ENCODE data around the gene PLPP4.

PLPP4 gene

DNA sequence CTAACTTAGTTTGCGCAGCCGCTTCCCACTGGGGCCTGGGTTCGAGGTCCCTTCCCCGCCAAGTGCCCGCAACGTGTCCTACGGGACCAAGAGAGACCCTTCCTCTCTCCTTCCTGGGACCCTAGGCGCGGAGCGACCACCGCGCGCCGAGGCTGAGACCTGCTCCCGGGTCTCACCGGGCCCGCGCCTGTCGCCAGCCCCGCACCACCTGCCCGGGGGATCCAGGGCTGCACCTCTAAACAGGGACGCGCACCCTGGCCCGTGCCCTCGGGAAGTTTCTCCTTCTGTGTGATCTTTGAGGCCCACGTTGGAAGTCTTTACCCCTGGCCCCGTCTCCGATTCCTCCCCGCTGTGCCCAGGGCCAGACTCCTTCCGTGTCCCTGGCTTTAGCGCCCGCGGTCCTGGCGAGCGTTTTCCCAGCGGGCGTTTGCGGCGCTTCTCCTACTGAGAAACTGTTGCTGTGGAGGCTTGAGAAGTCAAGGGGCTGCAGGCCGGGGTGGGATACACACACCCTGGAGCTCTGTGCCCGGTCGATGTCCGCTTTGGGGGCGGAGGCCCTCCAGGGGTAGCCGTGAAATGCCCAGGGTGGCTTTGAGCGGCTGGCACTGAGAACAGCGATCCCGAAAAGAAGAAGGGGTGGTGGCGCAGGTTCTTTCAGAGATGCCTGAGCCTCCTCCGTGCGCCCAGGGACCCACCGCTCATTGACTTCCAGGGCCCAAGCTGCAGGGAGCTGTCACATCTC lies 575 bp downstream of the PLPP4 start:
- no peak for DNase-seq (ENCODE audit: low read depth)

DNA sequence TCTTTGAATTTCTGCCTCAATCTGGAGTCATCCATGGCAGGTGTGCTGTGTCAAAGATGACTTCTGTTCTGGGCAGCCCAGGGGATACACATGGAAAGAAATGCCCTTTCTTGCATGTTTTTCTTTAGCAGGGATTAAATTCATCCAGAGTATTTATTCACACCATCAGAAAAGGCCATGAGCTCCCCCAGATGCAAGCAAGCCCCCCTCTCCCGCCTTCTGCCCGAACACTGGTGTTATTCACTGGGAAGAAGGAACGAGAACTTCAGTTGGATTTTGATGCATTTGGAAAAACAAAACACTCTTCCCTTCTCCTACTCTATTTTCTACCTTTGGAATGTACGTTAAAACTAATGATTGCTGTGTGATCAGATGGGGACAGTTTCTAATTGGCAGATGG lies 1.4 kb downstream of the PLPP4 start:
- DNase-seq (ENCODE audit: low read depth) = no peak

DNA sequence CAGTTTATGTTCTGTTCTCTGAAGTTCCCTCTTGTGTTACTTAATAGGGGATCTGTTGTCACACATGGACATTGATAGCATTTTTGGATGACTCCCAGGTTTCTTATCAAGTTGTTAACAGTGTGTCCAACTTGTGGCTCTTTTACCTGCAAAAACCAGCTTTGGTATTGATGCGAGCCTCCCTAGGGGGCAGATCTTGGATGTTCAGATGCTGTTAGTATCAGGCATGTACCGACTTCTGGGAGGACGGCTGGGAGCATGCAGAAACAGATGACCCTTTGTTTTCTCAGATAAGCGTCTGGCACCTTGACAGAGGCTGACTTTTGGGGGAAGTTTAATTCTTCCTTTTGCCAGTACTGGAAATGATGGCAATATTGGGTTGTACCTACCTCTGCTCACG lies 2.2 kb downstream of the PLPP4 start:
- DNase-seq (ENCODE audit: low read depth) = no peak

DNA sequence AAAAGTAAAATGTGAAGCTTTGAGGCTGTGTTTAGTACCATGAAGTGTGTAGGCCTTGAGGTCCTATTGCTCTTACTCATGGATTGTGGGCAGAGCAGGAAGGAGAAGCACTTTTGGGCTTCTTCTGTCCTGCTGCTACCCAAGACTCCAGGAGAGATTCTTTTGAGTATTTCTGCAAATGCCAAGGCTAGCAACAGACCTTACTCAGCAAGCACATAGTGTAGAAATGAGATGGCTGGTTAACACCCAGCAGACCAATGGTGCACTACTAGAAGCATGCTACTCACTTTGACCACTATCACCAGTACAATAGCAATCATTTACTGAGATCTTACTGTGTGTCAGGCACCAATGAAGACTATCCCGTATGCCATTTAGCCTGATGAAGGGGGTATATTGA lies 3.2 kb downstream of the PLPP4 start:
- DNase-seq (ENCODE audit: low read depth) = no peak

DNA sequence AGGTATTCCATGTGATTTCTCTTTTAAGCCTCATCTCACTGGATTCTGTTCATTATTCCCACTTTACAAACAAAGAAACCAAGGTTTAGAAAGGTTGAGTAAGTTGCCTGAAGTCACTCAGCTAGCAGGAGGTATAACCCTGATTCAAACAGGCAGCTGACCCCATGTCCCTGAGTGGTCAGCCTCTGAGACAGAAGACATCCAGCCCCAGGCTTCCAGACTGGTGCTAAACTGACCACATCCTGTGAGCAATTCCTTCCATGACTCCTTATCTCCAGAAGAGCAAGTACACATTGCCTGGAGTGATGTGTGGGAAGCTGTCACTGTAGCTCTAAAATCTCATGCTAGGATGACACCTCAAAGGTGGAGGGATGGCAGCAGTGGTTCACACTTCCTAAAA lies 3.7 kb downstream of the PLPP4 start:
- no peak for DNase-seq (ENCODE audit: low read depth)

DNA sequence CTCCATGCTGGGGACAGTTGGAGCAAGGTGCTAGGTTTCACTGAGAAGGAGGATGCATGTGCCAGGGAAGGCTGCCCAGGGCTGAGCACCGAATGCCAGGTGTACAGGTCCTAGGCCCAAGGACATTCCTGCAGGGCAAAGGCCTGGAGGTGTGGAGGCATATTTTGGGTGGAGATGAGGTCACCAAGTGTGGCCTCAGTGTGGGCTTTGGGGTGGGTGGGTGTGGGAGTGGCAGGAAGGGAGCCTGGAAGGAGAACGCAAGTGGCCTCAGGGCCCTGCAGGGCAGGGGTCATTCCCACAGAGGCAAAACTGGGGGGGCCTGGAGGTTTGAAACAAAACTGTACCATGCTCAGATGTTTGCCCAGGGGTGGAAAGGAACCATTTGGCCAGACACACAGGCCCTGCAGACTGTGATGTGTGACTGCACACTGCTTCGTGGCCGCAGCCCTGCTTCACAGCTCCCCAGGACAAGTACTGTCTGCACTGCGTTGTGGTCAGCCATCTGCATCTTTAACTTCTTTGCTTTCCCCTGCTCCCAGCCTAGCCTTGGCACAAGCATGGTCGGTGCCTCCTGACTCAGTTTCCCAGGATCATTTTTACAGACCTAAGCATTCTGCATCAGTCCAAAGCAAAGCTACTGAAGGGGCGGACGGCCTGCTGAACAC lies 5.1 kb downstream of the PLPP4 start:
- DNase-seq (ENCODE audit: low read depth) = no peak

DNA sequence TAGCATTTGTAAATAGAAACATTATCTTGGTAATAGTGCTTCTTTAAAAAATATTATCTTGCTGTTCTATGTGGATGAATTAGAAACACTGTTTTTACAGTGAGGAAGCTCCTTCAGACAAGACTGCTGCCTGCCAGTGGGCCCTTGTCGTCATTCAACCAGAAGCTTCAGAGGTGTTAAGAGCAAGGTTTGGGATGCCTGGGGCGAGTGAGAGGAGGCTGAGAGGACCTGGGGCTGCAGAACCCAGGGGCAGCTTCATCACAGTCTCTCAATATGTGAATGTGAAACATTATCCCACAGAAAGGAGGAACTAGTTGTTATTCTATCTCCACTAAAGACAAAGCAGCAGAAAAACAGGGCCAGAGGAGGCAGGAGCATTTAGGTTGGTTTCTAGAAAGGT lies 8.1 kb downstream of the PLPP4 start:
- no peak for DNase-seq (ENCODE audit: low read depth)

DNA sequence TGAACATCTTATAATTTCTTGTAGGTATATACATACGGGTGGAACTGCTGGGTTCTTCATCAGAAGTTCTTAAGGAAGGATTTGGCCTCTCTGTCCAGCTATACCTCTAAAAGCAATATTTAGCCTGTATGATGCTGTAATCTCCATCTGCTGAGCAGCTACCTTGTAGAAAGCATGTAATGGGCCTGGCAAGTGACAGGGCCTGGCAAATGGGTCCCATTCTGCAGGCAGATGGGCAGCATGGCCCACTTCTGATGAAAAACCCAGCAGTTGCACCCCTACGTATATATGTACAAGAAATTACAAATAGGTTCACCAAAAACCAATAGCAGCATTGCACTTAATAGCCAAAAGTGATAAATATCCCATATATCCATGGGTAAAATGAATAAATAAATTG lies 9.0 kb downstream of the PLPP4 start:
- no peak for DNase-seq (ENCODE audit: low read depth)

DNA sequence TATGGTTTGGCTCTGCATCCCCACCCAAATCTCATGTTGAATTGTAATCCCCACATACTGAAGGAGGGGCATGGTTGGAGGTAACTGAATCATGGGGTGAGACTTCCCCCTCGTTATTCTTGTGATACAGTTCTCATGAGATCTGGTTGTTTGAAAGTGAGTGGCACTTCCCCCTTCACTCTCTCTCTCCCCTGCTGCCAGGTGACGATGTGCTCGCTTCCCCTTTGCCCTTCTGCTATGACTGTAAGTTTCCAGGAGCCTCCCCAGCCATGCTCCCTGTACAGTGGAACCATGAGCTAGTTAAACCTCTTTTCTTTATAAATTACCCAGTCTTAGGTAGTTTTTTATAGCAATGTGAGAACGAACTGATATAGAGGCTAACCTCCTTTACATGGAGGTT lies 16.6 kb downstream of the PLPP4 start:
- no peak for DNase-seq (ENCODE audit: low read depth)

DNA sequence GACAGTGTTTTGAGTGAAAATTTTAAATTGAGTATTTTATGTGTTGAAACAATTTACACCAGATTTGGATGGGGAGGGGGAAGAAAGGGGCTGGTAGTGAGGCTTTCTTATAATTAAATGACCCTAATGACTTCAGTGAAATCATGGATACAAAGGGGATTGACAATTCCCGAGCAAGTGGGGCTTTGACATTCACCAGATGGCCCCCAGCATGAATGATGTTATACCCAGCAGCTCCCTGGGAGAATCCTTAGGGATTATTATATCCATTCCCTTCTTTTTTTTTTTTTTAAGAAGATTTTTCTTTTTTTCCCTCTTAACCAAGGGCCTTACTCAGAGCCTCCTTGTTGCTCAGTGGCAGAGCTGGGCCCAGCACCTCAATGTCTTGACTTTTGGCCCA lies 17.9 kb downstream of the PLPP4 start:
- DNase-seq (ENCODE audit: low read depth) = no peak

DNA sequence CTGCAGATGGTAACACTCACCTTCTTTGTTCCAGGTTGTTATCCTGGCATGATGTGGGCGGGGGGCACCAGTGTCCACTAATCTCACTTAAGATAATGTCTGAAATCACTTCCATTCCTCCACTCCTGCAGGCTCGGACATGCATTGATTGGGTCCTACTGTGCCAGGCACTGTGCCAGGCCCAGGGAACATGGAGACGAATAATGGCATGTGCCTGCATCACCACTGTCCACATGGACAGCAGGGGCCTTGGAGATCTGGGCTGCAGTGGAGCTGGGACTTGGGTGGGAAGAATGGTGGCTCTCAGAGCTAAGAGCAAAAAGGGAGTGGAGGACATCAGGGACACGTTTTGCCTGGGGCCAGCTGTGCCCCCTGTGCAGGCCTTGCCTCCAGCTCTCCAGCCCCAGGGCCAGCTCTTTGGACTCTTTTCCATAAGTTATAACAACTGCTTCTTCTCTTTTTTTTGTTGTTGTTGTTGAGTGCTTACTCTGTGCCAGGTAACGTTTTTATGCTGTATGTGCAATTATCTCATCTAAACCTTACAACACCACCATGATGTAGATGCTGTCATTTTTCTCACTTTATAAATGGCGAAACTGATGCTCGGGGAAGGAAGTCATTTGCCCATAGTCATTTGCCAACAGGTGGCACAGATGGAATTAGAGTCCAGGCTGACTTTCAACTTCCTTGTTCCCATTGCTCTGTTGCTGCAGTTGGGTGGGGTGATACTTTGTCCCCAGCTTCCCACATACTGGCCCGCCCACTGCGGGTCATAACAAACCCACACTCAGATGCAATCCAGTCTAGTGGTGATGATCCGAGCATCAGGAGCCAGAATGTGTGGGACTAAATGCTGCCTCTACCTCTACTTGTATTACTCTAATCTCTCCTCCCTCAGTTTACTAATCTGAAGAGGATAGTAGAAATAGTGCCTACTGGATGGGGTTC lies 19.1 kb downstream of the PLPP4 start:
- no peak for DNase-seq (ENCODE audit: low read depth)

DNA sequence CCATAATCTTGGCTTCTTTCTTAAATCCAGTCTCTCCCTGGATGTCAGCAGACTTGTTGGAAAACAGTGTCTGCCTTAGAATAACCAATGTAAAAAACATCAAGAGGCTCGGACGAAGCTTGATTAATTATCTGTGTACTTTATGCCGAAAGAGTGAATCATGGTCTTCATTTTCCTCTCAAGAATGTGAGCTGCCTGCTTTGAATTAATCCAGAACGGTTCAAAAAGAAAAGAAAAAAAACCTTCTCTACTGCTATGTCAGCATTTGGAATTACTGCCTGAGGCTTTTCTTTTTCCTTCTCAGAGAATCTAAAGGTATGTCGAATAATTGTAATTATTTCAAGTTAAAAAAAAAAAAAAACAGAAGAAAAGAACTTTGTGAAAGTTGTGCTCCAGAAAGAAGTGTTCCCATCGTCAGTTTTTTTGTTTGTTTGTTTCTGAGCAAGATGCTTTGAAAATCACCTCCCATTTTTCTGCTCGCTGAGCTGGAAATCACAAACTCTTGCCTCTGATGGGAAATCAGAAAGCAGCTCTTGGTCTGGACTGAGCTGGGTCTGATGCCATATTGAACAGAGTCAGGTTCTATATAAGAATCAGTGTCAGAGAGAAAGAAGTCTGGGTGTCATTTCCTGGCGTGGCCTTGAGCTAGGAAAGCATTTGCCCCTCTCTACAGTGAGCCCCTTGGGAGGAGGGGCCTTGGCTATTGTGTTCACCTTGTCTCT lies 20.2 kb downstream of the PLPP4 start:
- DNase-seq (ENCODE audit: low read depth) = no peak

DNA sequence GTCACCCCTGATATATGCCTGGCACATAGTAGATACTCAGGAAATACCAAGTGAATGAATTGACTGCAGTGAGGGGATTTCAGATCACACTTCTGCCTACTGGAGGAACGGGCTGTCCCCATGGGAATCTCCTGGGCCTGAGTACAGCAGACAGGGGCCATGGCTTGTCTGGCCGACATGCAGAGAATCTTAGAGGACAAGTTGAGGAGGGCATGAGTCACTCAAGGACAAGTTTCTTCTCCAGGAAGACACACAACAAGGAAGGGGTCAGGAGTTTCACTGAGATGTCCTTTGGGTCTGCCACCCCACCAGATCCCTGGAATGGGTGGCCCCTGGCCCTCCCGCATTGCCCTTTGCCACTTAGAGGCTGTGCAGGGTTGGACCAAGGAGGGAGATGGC lies 20.7 kb downstream of the PLPP4 start:
- DNase-seq (ENCODE audit: low read depth) = no peak

DNA sequence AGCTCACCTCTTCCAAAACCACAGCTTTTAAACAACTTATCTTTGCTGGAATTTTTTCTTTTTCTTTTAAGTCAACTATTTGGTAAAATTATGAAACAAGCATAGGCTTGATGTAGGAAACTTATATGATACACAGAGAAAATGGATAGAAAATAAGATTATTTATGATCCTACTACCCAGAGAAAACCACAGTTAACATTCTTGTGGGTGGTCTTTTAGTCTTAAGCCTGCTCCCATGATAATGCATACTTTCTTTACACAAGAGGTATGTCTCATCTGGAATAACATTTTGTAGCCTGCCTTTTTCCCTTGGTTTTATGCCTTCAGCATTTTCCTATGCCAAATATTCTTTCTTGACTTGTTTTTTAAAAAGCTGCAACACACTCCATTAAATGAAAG lies 21.4 kb downstream of the PLPP4 start:
- DNase-seq (ENCODE audit: low read depth) = no peak

DNA sequence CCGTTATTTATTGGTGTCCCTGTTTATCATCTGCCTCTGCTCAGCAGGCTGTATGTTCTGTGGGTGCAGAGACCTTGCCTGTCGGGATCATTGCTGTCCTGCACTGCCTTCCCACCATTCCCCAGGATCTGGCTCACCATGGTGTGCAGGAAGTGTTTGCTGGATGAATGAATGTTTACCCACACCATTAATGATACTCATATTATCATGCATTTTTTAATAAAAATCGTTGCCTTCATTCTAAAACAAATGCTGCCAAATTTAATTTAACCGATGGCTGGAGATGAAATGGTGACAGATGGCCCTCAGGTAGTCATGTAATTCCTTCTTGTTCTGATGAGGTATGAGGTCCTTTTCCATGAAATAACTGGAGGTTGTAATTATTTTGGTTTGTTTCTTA lies 22.5 kb downstream of the PLPP4 start:
- DNase-seq (ENCODE audit: low read depth) = no peak

DNA sequence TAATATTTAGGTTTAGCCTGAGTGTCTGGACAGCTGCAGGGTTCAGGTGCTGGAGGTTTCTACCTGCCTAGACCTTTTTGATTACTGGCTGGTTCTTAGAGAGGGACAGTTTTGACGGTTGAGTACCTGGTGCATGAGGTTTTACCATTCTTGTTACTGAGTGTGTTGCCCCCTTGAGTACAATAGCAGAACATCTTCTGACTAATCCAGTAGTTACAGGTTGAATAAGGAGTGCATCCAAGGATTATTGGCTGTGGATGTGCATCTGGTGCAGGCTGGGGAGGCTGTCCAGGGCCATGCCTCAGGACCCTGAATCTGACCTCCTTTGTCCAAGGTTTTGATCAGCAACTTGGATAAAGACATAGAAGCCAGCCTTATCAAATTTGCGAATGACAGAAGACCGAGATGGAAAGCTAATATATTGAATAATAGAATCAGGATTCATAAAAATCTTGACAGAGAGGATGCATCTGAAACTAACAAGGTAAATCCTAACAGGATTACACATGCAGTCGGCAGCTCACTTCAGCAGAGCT lies 23.1 kb downstream of the PLPP4 start:
- no peak for DNase-seq (ENCODE audit: low read depth)

DNA sequence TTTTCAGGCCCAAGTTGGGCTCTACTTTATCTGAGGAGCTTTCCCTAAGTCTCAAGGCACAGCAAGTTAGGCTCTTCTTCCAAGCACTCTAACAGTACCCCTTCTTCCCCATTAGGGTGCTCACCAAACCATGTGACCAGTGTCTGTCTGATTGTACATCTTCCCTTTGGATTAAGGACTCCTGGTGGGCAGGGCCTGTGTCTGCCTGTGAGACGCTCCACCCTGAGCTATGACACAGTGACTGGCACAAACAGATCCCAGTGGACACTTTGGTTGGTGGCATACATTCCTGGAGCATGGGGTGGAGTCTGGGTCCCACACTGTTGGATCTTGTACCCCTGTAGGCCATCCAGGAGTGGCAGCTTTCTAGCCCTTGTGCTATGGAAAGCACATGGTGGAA lies 23.8 kb downstream of the PLPP4 start:
- no peak for DNase-seq (ENCODE audit: low read depth)

DNA sequence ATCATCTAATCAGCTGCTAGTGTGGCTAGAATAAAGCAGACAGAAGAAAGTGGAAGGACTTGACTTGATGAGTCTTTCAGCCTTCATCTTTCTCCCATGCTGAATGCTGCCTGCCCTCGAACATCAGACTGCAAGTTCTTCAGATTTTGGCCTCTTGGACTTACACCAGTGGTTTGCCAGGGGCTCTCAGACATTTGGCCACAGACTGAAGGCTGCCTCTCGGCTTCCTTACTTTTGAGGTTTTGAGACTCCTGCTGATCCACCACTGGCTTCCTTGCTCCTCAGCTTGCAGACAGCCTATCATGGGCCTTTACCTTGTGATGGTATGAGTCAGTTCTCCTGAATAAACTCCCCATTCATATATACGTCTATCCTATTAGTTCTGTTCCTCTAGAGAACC lies 26.0 kb downstream of the PLPP4 start:
- no peak for DNase-seq (ENCODE audit: low read depth)

DNA sequence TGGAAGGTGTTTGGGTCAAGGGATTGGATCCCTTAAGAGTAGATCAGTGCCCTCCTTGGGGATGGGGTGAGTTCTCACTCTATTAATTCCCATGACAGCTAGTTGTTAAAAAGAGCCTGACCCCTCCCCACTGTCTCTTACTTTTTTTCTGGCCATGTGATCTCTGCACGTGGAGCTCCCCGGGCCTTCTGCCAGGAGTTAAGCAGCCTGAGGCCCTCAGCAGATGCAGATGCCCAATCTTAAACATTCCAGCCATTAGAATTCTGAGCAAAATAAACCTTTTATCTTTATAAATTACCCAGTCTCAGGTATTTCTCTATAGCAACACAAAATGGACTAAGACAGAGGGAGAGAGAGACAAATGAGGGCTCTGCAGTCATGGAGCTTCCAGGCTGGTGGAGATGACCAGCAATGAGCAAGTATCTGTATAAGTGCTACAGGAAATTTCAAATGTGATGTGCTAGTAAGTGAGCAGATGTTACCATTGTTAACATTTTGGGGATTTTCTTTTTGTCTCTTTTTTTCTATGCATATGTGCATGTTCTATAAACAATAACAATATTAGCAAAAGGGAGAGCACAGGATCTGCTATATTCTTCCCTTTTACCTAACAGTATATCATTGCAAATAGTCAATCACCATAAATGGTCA lies 26.7 kb downstream of the PLPP4 start:
- no peak for DNase-seq (ENCODE audit: low read depth)

DNA sequence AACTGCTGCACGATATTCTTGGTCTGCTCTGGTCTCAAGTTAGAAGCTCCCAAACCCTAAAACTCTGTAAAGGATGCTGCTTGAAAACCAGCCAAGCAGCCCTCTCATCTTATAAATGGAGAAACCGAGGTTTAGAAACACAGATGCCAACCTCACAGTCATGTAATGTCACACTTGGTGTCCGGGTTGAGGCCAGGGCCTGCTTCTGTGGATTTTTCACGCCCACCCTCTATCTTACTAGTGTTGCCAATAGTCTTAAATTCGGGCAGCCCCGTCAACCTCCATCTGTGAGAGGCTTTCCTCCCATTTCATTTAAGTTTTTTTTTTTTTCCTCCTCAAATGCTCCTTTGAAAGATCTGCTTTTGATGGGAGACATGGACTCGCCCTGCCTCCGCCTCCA lies 28.9 kb downstream of the PLPP4 start:
- DNase-seq (ENCODE audit: low read depth) = no peak

DNA sequence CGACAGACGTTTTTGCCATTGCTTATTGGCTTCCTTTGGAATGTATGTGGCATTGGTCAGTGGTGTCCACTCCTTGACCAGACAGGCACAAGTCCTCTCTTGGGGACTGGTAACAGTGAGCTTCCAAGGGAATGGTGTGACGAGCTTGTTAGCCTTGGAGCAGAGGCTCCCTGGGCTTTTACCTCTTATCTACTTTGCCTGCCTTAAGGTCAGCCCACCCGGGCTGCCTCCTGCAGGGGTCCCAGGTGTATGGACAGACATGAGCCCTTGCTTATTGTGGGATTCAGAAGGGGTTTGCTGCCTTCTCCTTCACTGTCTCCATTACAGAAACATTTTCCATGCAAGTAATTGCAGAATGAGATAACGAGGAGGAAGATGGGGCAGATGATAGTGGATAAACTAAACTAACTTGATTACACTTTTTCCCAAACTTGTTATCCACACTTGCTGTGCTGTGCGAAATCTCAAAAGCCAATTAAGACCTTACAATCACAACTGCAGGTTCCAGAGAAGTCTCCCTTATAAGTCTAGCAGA lies 29.7 kb downstream of the PLPP4 start:
- DNase-seq (ENCODE audit: low read depth) = no peak

All from stimulated activated CD8-positive, alpha-beta memory T cell treated with anti-CD3 and anti-CD28 coated beads, Interleukin-15, amount 100 ng/mL, for 24 hours (primary cell).